ENCODE results near the gene ITGA4. TPM values are rescaled to one million over a fixed set of nuclear protein-coding genes. Genes with fewer than 3 reads are reported as not detected.
A peak's percentile ranks its signal among the peaks of the same experiment; 100 is the strongest.

ITGA4 gene
- total RNA-seq, 1 experiment from 2014 or later, result not detected

DNA sequence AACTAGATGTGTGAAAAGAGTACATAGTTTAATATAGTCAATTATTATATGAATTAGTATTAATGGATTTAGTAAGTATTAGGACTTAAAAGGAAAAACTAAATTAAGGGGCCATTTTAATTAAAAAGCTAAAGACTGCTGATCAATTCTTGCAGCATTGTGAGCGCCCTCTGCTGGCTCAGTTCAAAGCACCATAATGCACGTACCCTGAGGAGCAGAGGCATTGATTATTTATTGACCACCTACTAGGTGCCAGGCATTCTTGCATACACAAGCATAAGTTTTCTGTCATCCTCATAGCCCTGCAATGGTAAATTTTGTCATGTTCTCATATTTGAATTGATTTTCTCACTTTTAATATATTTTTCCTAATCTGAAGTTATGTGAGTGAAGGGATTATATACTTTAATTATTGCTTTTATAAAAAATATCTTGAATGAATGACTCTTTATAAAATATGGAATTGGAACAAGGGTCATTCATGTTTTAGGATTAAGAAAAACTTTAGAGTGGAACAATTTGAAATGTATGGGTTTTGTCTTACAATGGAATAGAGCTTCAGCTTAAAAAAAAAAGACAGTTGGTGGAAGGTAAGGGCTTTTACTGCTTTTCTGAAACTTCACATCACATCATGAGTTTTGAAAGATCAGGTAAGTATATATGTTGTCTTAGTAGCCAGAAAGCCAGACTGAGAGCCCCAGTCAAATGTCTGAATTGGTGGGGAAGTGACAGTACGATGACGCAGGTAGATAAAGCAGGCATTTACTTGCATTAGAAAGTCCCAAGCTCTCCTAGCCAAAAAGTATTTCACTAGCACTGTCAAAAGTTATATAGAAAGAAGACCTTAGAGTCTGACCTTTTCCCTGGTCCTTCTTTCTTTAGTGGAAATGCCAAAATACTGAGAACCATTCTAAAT is 9.7 kb downstream of the ITGA4 start:
- H3K4me3 ChIP-seq (ENCODE audit: low read depth, low read length), result no peak overlapping the region
- Mint-ChIP-seq H3K27ac (ENCODE audit: unreplicated experiment) (no peak overlapping the region), H3K4me3 (ENCODE audit: unreplicated experiment) (no peak overlapping the region), H3K27me3 (ENCODE audit: insufficient read depth, unreplicated experiment) (peaks cover 16% of the 10 kb centered on the region), H3K9me3 (ENCODE audit: unreplicated experiment) (no peaks in the 10 kb centered on the region), H3K36me3 (ENCODE audit: insufficient read depth, unreplicated experiment) (no peaks in the 10 kb centered on the region), H3K4me1 (ENCODE audit: low read depth, unreplicated experiment) (no peaks in the 10 kb centered on the region)
- peak; percentile 52 to 56 for DNase-seq
- TF ChIP-seq, protein P1, sequence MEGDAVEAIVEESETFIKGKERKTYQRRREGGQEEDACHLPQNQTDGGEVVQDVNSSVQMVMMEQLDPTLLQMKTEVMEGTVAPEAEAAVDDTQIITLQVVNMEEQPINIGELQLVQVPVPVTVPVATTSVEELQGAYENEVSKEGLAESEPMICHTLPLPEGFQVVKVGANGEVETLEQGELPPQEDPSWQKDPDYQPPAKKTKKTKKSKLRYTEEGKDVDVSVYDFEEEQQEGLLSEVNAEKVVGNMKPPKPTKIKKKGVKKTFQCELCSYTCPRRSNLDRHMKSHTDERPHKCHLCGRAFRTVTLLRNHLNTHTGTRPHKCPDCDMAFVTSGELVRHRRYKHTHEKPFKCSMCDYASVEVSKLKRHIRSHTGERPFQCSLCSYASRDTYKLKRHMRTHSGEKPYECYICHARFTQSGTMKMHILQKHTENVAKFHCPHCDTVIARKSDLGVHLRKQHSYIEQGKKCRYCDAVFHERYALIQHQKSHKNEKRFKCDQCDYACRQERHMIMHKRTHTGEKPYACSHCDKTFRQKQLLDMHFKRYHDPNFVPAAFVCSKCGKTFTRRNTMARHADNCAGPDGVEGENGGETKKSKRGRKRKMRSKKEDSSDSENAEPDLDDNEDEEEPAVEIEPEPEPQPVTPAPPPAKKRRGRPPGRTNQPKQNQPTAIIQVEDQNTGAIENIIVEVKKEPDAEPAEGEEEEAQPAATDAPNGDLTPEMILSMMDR (IDR thresholded peaks at IDR 0.05; ENCODE audit: insufficient read depth in 1 of 2, low read depth in 1 of 2, low read length in 1 of 2, severe bottlenecking in 1 of 2, unreplicated experiment in 1 of 2), result peak; percentile 77 to 82
- ChIA-PET POLR2A (no interaction called here), CTCF (interaction anchor here (0.6 kb wide), 1 partner anchor 9 kb away, joined by 3 read pairs; no protein-coding TSS in a partner anchor)
- no peaks in the 10 kb centered on the region for H3K9me3 ChIP-seq
- no peaks in the 10 kb centered on the region for H3K4me1 ChIP-seq
- no peaks in the 10 kb centered on the region for H3K27me3 ChIP-seq (replicated peaks; ENCODE audit: control insufficient read depth, insufficient read depth, low read length)
- intact Hi-C loops (cut with micrococcal nuclease; ENCODE audit: unreplicated experiment), result loop anchor here (1.0 to 10.0 kb wide), 4 partner anchors 142 to 1343 kb away; no protein-coding TSS in a partner anchor
- BruUV-seq (replicated peaks), result no TSS peak
- no peaks in the 10 kb centered on the region for H3K36me3 ChIP-seq (ENCODE audit: control insufficient read depth, insufficient read depth, low read length)

DNA sequence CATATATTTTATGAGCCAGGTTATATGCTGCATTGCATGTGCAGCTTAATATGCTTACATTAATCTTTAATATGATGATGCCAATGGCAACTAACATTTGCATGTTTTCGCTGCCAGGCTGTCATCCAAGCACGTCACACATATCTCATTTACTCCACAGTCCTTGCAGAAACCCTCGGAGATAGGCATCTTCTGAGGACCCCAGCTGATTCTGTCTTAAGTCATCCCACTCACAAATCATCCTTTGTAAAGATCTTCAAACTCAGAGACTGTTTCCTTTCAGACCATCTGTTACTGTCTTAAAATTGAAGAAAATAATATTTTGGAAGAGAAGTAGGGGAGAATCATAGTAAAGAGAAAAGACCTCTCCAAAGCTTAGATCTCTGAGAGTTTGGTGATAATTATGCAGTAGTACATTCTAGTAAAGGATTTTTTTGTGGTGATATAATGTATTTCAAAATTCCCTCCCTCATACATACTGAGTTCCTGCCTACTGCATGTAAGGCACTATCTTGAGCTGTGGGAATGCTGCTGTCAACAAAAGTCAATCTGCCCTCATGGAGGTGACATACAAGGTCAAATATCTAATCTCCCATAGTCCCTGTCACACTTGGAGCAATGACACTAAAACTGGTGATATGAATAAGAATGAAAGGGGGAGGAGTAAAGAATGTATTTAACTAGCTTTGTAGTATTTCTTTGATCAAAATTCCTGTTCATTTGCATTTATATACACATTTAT is 11.0 kb downstream of the ITGA4 start:
- ChIA-PET POLR2A (no interaction called here), CTCF (interaction anchor here (0.6 kb wide), 1 partner anchor 51 kb away, joined by 3 read pairs; no protein-coding TSS in a partner anchor)
- Mint-ChIP-seq H3K27me3 (ENCODE audit: insufficient read depth, unreplicated experiment) (peaks cover 14% of the 10 kb centered on the region), H3K9me3 (ENCODE audit: unreplicated experiment) (no peaks in the 10 kb centered on the region), H3K4me3 (ENCODE audit: unreplicated experiment) (no peak overlapping the region), H3K36me3 (ENCODE audit: insufficient read depth, unreplicated experiment) (no peaks in the 10 kb centered on the region), H3K4me1 (ENCODE audit: low read depth, unreplicated experiment) (no peaks in the 10 kb centered on the region), H3K27ac (ENCODE audit: unreplicated experiment) (no peak overlapping the region)
- no peak overlapping the region for H3K4me3 ChIP-seq (ENCODE audit: low read depth, low read length)
- H3K4me1 ChIP-seq, result no peaks in the 10 kb centered on the region
- H3K9me3 ChIP-seq, result no peaks in the 10 kb centered on the region
- TF ChIP-seq, protein P1 (IDR thresholded peaks at IDR 0.05; ENCODE audit: insufficient read depth in 1 of 2, low read depth in 1 of 2, low read length in 1 of 2, severe bottlenecking in 1 of 2, unreplicated experiment in 1 of 2), result no peak
- H3K27me3 ChIP-seq (replicated peaks; ENCODE audit: control insufficient read depth, insufficient read depth, low read length), result no peaks in the 10 kb centered on the region
- no TSS peak for BruUV-seq (replicated peaks)
- intact Hi-C loops (cut with micrococcal nuclease; ENCODE audit: unreplicated experiment), result loop anchor here (10.0 kb wide), 1 partner anchor 143 kb away; no protein-coding TSS in a partner anchor
- H3K36me3 ChIP-seq (ENCODE audit: control insufficient read depth, insufficient read depth, low read length), result no peaks in the 10 kb centered on the region
- no peak for DNase-seq

DNA sequence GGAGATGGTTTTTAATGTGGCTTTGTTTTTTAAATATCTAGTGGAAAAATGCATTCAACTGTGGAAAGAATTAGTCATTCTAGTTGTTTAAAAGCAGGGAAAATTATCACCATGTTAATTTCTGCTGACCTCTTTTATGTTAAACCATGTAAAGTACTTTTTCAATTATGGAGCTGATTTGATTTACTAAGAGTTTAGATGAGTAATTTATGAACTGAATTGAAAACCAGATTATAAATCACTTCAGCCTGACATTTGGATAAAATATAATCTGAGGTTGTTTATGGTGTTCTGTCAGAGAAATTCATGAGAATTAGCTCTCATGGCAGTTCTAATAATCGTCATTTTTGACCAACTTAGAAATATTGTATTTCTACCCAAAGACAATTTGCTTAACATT is 11.6 kb downstream of the ITGA4 start:
- intact Hi-C loops (cut with micrococcal nuclease; ENCODE audit: unreplicated experiment), result loop anchor here (10.0 kb wide), 1 partner anchor 144 kb away; no protein-coding TSS in a partner anchor

More for the DNA sequence above, 11.6 kb downstream of the ITGA4 start:
- H3K27ac Mint-ChIP-seq (ENCODE audit: unreplicated experiment), result no peak overlapping the region
- no peaks in the 10 kb centered on the region for H3K27me3 ChIP-seq (replicated peaks; ENCODE audit: control insufficient read depth, insufficient read depth, low read length)
- no TSS peak for BruUV-seq (replicated peaks)
- TF ChIP-seq, protein P1 (IDR thresholded peaks at IDR 0.05; ENCODE audit: insufficient read depth in 1 of 2, low read depth in 1 of 2, low read length in 1 of 2, severe bottlenecking in 1 of 2, unreplicated experiment in 1 of 2), result no peak
- no peaks in the 10 kb centered on the region for H3K36me3 Mint-ChIP-seq (ENCODE audit: insufficient read depth, unreplicated experiment)
- no peaks in the 10 kb centered on the region for H3K4me1 ChIP-seq
- POLR2A ChIA-PET, result no interaction called here
- CTCF ChIA-PET, result interaction anchor here (0.7 kb wide), 1 partner anchor 214 kb away, joined by 3 read pairs; no protein-coding TSS in a partner anchor
- H3K9me3 Mint-ChIP-seq (ENCODE audit: unreplicated experiment), result no peaks in the 10 kb centered on the region
- no peak overlapping the region for H3K4me3 ChIP-seq (ENCODE audit: low read depth, low read length)
- peaks cover 9% of the 10 kb centered on the region for H3K27me3 Mint-ChIP-seq (ENCODE audit: insufficient read depth, unreplicated experiment)
- no peaks in the 10 kb centered on the region for H3K4me1 Mint-ChIP-seq (ENCODE audit: low read depth, unreplicated experiment)
- no peaks in the 10 kb centered on the region for H3K9me3 ChIP-seq
- no peak overlapping the region for H3K4me3 Mint-ChIP-seq (ENCODE audit: unreplicated experiment)
- H3K36me3 ChIP-seq (ENCODE audit: control insufficient read depth, insufficient read depth, low read length), result no peaks in the 10 kb centered on the region
- no peak for DNase-seq

Measured in Caco-2 (cell line).